Measurements from ENCODE around the gene CTSF.
"Not testable (repeated sequence)": the region's sequence is repeated elsewhere in the genome, so short reads cannot be mapped to it uniquely, and the experiment has no call there.

Gene CTSF

GRCh38 chr11:66589315-66589714 lies 20.9 kb upstream of the CTSF start:
- not testable (repeated sequence) for DNase-seq

GRCh38 chr11:66586136-66586535 lies 17.7 kb upstream of the CTSF start:
- no peak for DNase-seq

GRCh38 chr11:66585447-66585846 lies 17.0 kb upstream of the CTSF start:
- not testable (repeated sequence) for DNase-seq

GRCh38 chr11:66582565-66583147 lies 14.2 kb upstream of the CTSF start:
- DNase-seq = not testable (repeated sequence)

- DNase-seq = no peak
Measured at GRCh38 chr11:66581261-66581660, 12.9 kb upstream of the CTSF start.

GRCh38 chr11:66580803-66581202 lies 12.4 kb upstream of the CTSF start:
- DNase-seq = no peak

GRCh38 chr11:66579017-66579606 lies 10.7 kb upstream of the CTSF start:
- peak; percentile 76 for DNase-seq

- DNase-seq = no peak
Measured at GRCh38 chr11:66570850-66571180, 2.4 kb upstream of the CTSF start.

GRCh38 chr11:66570079-66570849 lies 1.9 kb upstream of the CTSF start:
- DNase-seq = no peak

- DNase-seq = no peak
Measured at GRCh38 chr11:66569076-66569475, 670 bp upstream of the CTSF start.

GRCh38 chr11:66567787-66568123 lies 651 bp downstream of the CTSF start:
- DNase-seq = no peak

GRCh38 chr11:66566221-66566620 lies 2.2 kb downstream of the CTSF start:
- DNase-seq = no peak

- DNase-seq = no peak
Measured at GRCh38 chr11:66564984-66565383, 3.4 kb downstream of the CTSF start.

- DNase-seq = no peak
Measured at GRCh38 chr11:66564538-66564937, 3.9 kb downstream of the CTSF start.

- no peak for DNase-seq
Measured at GRCh38 chr11:66563832-66564231, 4.6 kb downstream of the CTSF start.

- DNase-seq = no peak
Measured at GRCh38 chr11:66562907-66563583, 5.4 kb downstream of the CTSF start.

- DNase-seq = no peak
Measured at GRCh38 chr11:66562275-66562674, 6.1 kb downstream of the CTSF start.

GRCh38 chr11:66561975-66562248 lies 6.5 kb downstream of the CTSF start:
- DNase-seq = no peak

GRCh38 chr11:66561178-66561974 lies 7.0 kb downstream of the CTSF start:
- no peak for DNase-seq

GRCh38 chr11:66559866-66560676 lies 8.3 kb downstream of the CTSF start:
- DNase-seq = no peak

GRCh38 chr11:66559142-66559865 lies 9.1 kb downstream of the CTSF start:
- DNase-seq = peak; percentile 29

Data from effector CD8-positive, alpha-beta T cell (primary cell).